ENCODE data around the gene CRACR2A. TPM values are rescaled to one million over a fixed set of nuclear protein-coding genes. Genes with fewer than 3 reads are reported as not detected.
A peak's percentile ranks its signal among the peaks of the same experiment; 100 is the strongest.

Gene CRACR2A
- total and polyA plus RNA-seq, 9 of the 15 experiments (the other 6 are each of a cell fraction or from before 2014, with no cell fraction given) = 2.1 to 15.1 (median 10.4) TPM

- Histone ChIP-seq H3K79me2 (ENCODE audit: control insufficient read depth, insufficient read depth, low read length) (no peaks in the 10 kb centered on the region), H3K27me3 (ENCODE audit: control insufficient read depth in 2 of 2, insufficient read depth in 2 of 2, low read length in 2 of 2) (no peaks in the 10 kb centered on the region), H2AFZ (ENCODE audit: low read depth, low read length) (no peak overlapping the region), H3K9me3 (replicated peaks; ENCODE audit: control insufficient read depth, insufficient read depth, low read depth, low read length) (no peaks in the 10 kb centered on the region), H3K4me1 (replicated peaks in 1 of 2; ENCODE audit: control insufficient read depth in 2 of 2, insufficient read depth in 2 of 2, low read length in 2 of 2) (no peaks in the 10 kb centered on the region), H3K27ac (ENCODE audit: extremely low read depth, low read depth, low read length) (no peak overlapping the region), H3K9ac (ENCODE audit: insufficient read depth in 1 of 2, low read depth in 2 of 2, low read length in 2 of 2) (no peak overlapping the region), H3K9me1 (ENCODE audit: control insufficient read depth, insufficient read depth, low read length) (no peaks in the 10 kb centered on the region), H3K4me3 (no peak overlapping the region), H4K20me1 (replicated peaks; ENCODE audit: control insufficient read depth, insufficient read depth, low read length) (no peaks in the 10 kb centered on the region), H3K36me3 (ENCODE audit: control insufficient read depth, insufficient read depth, low read length) (peaks cover 38% of the 10 kb centered on the region; the same call in 2 of the 3 replicates), H3K4me2 (ENCODE audit: insufficient read depth, low read length) (no peak overlapping the region)
- in situ Hi-C loops (cut with MboI) (no loop called here), intact Hi-C loops (cut with micrococcal nuclease) (no loop called here)
- TF ChIP-seq RBM25 (IDR thresholded peaks at IDR 0.05; ENCODE audit: low read depth, low read length, severe bottlenecking) (peak; percentile 78), DDX20 (tag; IDR thresholded peaks at IDR 0.05; ENCODE audit: low read depth) (no peak), ZNF239 (CRISPR knock-in tag; IDR thresholded peaks at IDR 0.05) (no peak), ZFP36 (IDR thresholded peaks at IDR 0.05; ENCODE audit: low read depth, low read length, partially characterized antibody) (peak; percentile 41), TCF7 (IDR thresholded peaks at IDR 0.05; ENCODE audit: borderline replicate concordance) (no peak), FOXK1 (CRISPR knock-in tag; IDR thresholded peaks at IDR 0.05; ENCODE audit: borderline replicate concordance) (no peak)
- TF ChIP-seq, protein P1, sequence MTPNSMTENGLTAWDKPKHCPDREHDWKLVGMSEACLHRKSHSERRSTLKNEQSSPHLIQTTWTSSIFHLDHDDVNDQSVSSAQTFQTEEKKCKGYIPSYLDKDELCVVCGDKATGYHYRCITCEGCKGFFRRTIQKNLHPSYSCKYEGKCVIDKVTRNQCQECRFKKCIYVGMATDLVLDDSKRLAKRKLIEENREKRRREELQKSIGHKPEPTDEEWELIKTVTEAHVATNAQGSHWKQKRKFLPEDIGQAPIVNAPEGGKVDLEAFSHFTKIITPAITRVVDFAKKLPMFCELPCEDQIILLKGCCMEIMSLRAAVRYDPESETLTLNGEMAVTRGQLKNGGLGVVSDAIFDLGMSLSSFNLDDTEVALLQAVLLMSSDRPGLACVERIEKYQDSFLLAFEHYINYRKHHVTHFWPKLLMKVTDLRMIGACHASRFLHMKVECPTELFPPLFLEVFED (CRISPR knock-in tag; conservative IDR thresholded peaks at IDR 0.05) = no peak
- ATAC-seq (no peak), DNase-seq (ENCODE audit: extremely low read depth in 1 of 4, low spot score in 3 of 4) (no peak), FAIRE-seq (no peak)
- ChIA-PET POLR2A (no interaction called here), CTCF (ENCODE audit: low intra/inter-chr PET ratio) (no interaction called here)
- BruUV-seq (replicated peaks) = no TSS peak
- WGBS (ENCODE audit: insufficient coverage, low coverage, missing lambda C conversion rate) = 100% methylated on average over 4 of the region's 4 CpGs
Measured at GRCh38 chr12:3671330-3672112, 81.4 kb downstream of the CRACR2A start.

Data from K562 (cell line).